ENCODE measurements around the gene PTMS. TPM values are rescaled to one million over a fixed set of nuclear protein-coding genes. Genes with fewer than 3 reads are reported as not detected.

Gene PTMS
- total RNA-seq, 1 experiment from 2014 or later, result 370 TPM

DNA sequence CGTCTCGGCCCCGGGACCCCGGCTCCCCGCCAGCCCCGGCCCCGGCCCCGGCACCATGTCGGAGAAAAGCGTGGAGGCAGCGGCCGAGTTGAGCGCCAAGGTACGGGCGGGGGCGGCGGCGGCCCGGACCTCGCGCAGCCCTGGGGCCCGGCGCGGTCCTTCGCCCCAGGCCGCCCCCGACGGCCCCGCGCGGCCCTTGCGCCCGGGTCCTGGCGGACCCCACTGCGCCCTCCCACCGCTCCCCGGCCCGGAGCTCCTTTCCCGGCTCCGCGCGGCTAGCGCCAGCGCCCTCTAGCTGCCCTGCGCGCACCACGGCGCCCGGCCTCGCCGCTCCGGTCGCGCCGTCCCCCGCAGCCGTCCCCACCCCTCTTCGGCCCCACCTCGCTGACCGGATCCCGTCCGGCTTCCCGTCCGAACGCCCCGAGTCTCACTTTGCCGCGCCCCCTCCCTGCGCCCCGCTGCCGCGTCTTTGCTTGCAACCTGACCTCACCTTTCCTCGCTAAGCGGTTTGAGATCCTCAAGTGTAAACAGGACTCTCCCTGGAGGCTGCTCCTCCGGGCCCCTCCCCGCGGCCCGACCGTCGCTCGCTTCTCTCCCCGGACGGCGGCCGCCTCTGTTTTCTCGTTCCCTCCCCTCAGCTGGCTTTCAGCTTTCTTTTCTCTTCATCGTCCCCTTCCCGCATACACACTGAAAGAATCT is 637 bp downstream of the PTMS start:
- CTCF ChIA-PET, result interaction anchor here (0.6 to 10.5 kb wide), 28 partner anchors 8 to 178 kb away, joined by 3 to 234 read pairs (median 5); partner anchors contain the start of genes CDCA3, COPS7A, GNB3 and GPR162
- Mint-ChIP-seq H3K4me1 (peaks cover 70% of the 10 kb centered on the region), H3K36me3 (peaks cover 13% of the 10 kb centered on the region)
- no peak for TF ChIP-seq NR2C2 (CRISPR knock-in tag; IDR thresholded peaks at IDR 0.05)
- no peak for TF ChIP-seq TEAD4 (CRISPR knock-in tag; IDR thresholded peaks at IDR 0.05)
- no peak for TF ChIP-seq NFE2L1 (CRISPR knock-in tag; IDR thresholded peaks at IDR 0.05)
- no peak for TF ChIP-seq ZNF232 (CRISPR knock-in tag; IDR thresholded peaks at IDR 0.05)
- TF ChIP-seq AFF4 (CRISPR knock-in tag; IDR thresholded peaks at IDR 0.05; ENCODE audit: borderline replicate concordance), result no peak
- TF ChIP-seq ESRRA (CRISPR knock-in tag; IDR thresholded peaks at IDR 0.05; ENCODE audit: borderline replicate concordance), result no peak
- TF ChIP-seq TEAD1 (CRISPR knock-in tag; IDR thresholded peaks at IDR 0.05), result peak; percentile 60; the same call in 1 of the 2 replicates
- no peak; the same call in 1 of the 2 replicates for TF ChIP-seq USF1 (CRISPR knock-in tag; IDR thresholded peaks at IDR 0.05)
- no peak for TF ChIP-seq TP53 (CRISPR knock-in tag; IDR thresholded peaks at IDR 0.05)
- no peak for TF ChIP-seq GABPB1 (CRISPR knock-in tag; IDR thresholded peaks at IDR 0.05)
- TF ChIP-seq, protein P1, sequence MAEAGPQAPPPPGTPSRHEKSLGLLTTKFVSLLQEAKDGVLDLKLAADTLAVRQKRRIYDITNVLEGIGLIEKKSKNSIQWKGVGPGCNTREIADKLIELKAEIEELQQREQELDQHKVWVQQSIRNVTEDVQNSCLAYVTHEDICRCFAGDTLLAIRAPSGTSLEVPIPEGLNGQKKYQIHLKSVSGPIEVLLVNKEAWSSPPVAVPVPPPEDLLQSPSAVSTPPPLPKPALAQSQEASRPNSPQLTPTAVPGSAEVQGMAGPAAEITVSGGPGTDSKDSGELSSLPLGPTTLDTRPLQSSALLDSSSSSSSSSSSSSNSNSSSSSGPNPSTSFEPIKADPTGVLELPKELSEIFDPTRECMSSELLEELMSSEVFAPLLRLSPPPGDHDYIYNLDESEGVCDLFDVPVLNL (CRISPR knock-in tag; IDR thresholded peaks at IDR 0.05; ENCODE audit: borderline replicate concordance, low read depth), result no peak
- TF ChIP-seq IRF1 (CRISPR knock-in tag; IDR thresholded peaks at IDR 0.05), result no peak
- TF ChIP-seq ZNF532 (CRISPR knock-in tag; IDR thresholded peaks at IDR 0.05; ENCODE audit: borderline replicate concordance), result no peak
- TF ChIP-seq, protein P2, sequence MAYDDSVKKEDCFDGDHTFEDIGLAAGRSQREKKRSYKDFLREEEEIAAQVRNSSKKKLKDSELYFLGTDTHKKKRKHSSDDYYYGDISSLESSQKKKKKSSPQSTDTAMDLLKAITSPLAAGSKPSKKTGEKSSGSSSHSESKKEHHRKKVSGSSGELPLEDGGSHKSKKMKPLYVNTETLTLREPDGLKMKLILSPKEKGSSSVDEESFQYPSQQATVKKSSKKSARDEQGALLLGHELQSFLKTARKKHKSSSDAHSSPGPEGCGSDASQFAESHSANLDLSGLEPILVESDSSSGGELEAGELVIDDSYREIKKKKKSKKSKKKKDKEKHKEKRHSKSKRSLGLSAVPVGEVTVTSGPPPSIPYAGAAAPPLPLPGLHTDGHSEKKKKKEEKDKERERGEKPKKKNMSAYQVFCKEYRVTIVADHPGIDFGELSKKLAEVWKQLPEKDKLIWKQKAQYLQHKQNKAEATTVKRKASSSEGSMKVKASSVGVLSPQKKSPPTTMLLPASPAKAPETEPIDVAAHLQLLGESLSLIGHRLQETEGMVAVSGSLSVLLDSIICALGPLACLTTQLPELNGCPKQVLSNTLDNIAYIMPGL (CRISPR knock-in tag; IDR thresholded peaks at IDR 0.05), result peak; percentile 80; the same call in 1 of the 2 replicates
- no peak for TF ChIP-seq CREM (CRISPR knock-in tag; IDR thresholded peaks at IDR 0.05)
- TF ChIP-seq, protein P3, sequence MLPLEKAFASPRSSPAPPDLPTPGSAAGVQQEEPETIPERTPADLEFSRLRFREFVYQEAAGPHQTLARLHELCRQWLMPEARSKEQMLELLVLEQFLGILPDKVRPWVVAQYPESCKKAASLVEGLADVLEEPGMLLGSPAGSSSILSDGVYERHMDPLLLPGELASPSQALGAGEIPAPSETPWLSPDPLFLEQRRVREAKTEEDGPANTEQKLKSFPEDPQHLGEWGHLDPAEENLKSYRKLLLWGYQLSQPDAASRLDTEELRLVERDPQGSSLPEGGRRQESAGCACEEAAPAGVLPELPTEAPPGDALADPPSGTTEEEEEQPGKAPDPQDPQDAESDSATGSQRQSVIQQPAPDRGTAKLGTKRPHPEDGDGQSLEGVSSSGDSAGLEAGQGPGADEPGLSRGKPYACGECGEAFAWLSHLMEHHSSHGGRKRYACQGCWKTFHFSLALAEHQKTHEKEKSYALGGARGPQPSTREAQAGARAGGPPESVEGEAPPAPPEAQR (CRISPR knock-in tag; IDR thresholded peaks at IDR 0.05), result no peak
- no peak for TF ChIP-seq MYBL2 (CRISPR knock-in tag; IDR thresholded peaks at IDR 0.05)
- TF ChIP-seq, protein P4, sequence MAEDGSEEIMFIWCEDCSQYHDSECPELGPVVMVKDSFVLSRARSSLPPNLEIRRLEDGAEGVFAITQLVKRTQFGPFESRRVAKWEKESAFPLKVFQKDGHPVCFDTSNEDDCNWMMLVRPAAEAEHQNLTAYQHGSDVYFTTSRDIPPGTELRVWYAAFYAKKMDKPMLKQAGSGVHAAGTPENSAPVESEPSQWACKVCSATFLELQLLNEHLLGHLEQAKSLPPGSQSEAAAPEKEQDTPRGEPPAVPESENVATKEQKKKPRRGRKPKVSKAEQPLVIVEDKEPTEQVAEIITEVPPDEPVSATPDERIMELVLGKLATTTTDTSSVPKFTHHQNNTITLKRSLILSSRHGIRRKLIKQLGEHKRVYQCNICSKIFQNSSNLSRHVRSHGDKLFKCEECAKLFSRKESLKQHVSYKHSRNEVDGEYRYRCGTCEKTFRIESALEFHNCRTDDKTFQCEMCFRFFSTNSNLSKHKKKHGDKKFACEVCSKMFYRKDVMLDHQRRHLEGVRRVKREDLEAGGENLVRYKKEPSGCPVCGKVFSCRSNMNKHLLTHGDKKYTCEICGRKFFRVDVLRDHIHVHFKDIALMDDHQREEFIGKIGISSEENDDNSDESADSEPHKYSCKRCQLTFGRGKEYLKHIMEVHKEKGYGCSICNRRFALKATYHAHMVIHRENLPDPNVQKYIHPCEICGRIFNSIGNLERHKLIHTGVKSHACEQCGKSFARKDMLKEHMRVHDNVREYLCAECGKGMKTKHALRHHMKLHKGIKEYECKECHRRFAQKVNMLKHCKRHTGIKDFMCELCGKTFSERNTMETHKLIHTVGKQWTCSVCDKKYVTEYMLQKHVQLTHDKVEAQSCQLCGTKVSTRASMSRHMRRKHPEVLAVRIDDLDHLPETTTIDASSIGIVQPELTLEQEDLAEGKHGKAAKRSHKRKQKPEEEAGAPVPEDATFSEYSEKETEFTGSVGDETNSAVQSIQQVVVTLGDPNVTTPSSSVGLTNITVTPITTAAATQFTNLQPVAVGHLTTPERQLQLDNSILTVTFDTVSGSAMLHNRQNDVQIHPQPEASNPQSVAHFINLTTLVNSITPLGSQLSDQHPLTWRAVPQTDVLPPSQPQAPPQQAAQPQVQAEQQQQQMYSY (CRISPR knock-in tag; IDR thresholded peaks at IDR 0.05), result peak; percentile 86

More for the DNA sequence above, 637 bp downstream of the PTMS start:
- POLR2A ChIA-PET, result interaction anchor here (1.0 to 5.4 kb wide), 18 partner anchors 8 to 274 kb away, joined by 3 to 84 read pairs (median 6); partner anchors contain the start of genes COPS7A, GPR162, MLF2 and MRPL51
- DNase-seq (ENCODE audit: low spot score) (peak; percentile 90), ATAC-seq (peak; percentile 33)
- Mint-ChIP-seq H3K27me3 (ENCODE audit: low read depth) (peaks cover 13% of the 10 kb centered on the region), H3K9me3 (no peaks in the 10 kb centered on the region), H3K4me3 (peak overlapping the region; percentile 98), H3K27ac (peak overlapping the region; percentile 80)

Measured in WTC11 (cell line).